ENCODE measurements around the gene PRAC1. TPM values are rescaled to one million over a fixed set of nuclear protein-coding genes. Genes with fewer than 3 reads are reported as not detected.

Gene PRAC1
- total RNA-seq, 1 donor from 2014 or later, result not detected

GRCh38 chr17:48737330-48738043 is 15.2 kb upstream of the PRAC1 start:
- H3K27me3 Mint-ChIP-seq (ENCODE audit: low read depth), result peaks cover 90% of the 10 kb centered on the region
- peaks cover 6% of the 10 kb centered on the region for H3K4me1 Mint-ChIP-seq (ENCODE audit: low read depth)
- no peak overlapping the region for H3K27ac Mint-ChIP-seq (ENCODE audit: unreplicated experiment)
- peaks cover 2% of the 10 kb centered on the region for H3K36me3 Mint-ChIP-seq (ENCODE audit: low read depth)
- no peaks in the 10 kb centered on the region for H3K9me3 Mint-ChIP-seq (ENCODE audit: low read depth)
- no peak for TF ChIP-seq CTCF (IDR thresholded peaks at IDR 0.05)
- no peak overlapping the region for H3K4me3 Mint-ChIP-seq (ENCODE audit: unreplicated experiment)
- no peak for DNase-seq (ENCODE audit: low spot score)

- no peak overlapping the region for H3K4me3 Mint-ChIP-seq (ENCODE audit: unreplicated experiment)
- no peak overlapping the region for H3K27ac Mint-ChIP-seq (ENCODE audit: unreplicated experiment)
- no peak for TF ChIP-seq CTCF (IDR thresholded peaks at IDR 0.05)
- H3K9me3 Mint-ChIP-seq (ENCODE audit: low read depth), result no peaks in the 10 kb centered on the region
- H3K36me3 Mint-ChIP-seq (ENCODE audit: low read depth), result peaks cover 2% of the 10 kb centered on the region
- H3K27me3 Mint-ChIP-seq (ENCODE audit: low read depth), result peaks cover 94% of the 10 kb centered on the region
- no peak for DNase-seq (ENCODE audit: low spot score)
- H3K4me1 Mint-ChIP-seq (ENCODE audit: low read depth), result peaks cover 6% of the 10 kb centered on the region
These were observed 12.7 kb upstream of the PRAC1 start for GRCh38 chr17:48735062-48735351.

GRCh38 chr17:48734333-48735061 is 12.2 kb upstream of the PRAC1 start:
- H3K36me3 Mint-ChIP-seq (ENCODE audit: low read depth), result peaks cover 2% of the 10 kb centered on the region
- H3K27me3 Mint-ChIP-seq (ENCODE audit: low read depth), result peaks cover 95% of the 10 kb centered on the region
- no peak for DNase-seq (ENCODE audit: low spot score)
- no peak overlapping the region for H3K27ac Mint-ChIP-seq (ENCODE audit: unreplicated experiment)
- H3K4me3 Mint-ChIP-seq (ENCODE audit: unreplicated experiment), result no peak overlapping the region
- H3K9me3 Mint-ChIP-seq (ENCODE audit: low read depth), result no peaks in the 10 kb centered on the region
- no peak for TF ChIP-seq CTCF (IDR thresholded peaks at IDR 0.05)
- H3K4me1 Mint-ChIP-seq (ENCODE audit: low read depth), result peaks cover 6% of the 10 kb centered on the region

- no peak for TF ChIP-seq CTCF (IDR thresholded peaks at IDR 0.05)
- peaks cover 8% of the 10 kb centered on the region for H3K4me1 Mint-ChIP-seq (ENCODE audit: low read depth)
- no peak overlapping the region for H3K4me3 Mint-ChIP-seq (ENCODE audit: unreplicated experiment)
- DNase-seq (ENCODE audit: low spot score), result no peak
- no peaks in the 10 kb centered on the region for H3K9me3 Mint-ChIP-seq (ENCODE audit: low read depth)
- H3K36me3 Mint-ChIP-seq (ENCODE audit: low read depth), result peaks cover 2% of the 10 kb centered on the region
- H3K27ac Mint-ChIP-seq (ENCODE audit: unreplicated experiment), result no peak overlapping the region
- H3K27me3 Mint-ChIP-seq (ENCODE audit: low read depth), result peaks cover 94% of the 10 kb centered on the region
These were observed 11.5 kb upstream of the PRAC1 start for GRCh38 chr17:48733632-48734328.
